Astrocyte (in vitro differentiated cells and primary cell): ENCODE data around the gene SLCO4A1. TPM values are rescaled to one million over a fixed set of nuclear protein-coding genes. Genes with fewer than 3 reads are reported as not detected.

ENCODE experiments used
- DNase-seq: peaks from one replicate; pipeline ENCODE4 v3.0.0-alpha.2; 2010; ENCODE audit warnings: low read depth
- FAIRE-seq: peaks from 2 replicates; lab custom pipeline; 2011; peaks lifted over from hg19 to GRCh38; lab: Jason Lieb, UNC
- H2AFZ ChIP-seq: 2 replicates; pipeline ENCODE4 v1.6.0; 2012; ENCODE audit warnings: low read depth, low read length, inconsistent platforms
- H3K27ac ChIP-seq: 2 replicates; pipeline ENCODE4 v1.5.1; 2011; ENCODE audit warnings: low read depth, low read length, inconsistent platforms
- H3K27me3 ChIP-seq: 2 replicates; pipeline ENCODE4 v1.6.0; 2011; ENCODE audit warnings: low read length, inconsistent platforms; ENCODE audit not compliant: insufficient read depth
- H3K36me3 ChIP-seq: 2 replicates; pipeline ENCODE4 v1.5.1; 2011; ENCODE audit warnings: low read length, inconsistent platforms; ENCODE audit not compliant: insufficient read depth
- H3K4me1 ChIP-seq: 2 replicates; pipeline ENCODE4 v1.5.1; 2011; ENCODE audit warnings: low read length, inconsistent platforms; ENCODE audit not compliant: insufficient read depth
- H3K4me2 ChIP-seq: 2 replicates; pipeline ENCODE4 v1.6.0; 2012; ENCODE audit warnings: low read length, inconsistent platforms
- H3K4me3 ChIP-seq: 2 replicates; pipeline ENCODE4 v1.5.1; 2011; ENCODE audit warnings: low read depth, mild to moderate bottlenecking, low read length, inconsistent platforms; ENCODE audit not compliant: insufficient read depth
- H3K79me2 ChIP-seq: 2 replicates; pipeline ENCODE4 v1.6.0; 2012; ENCODE audit warnings: mild to moderate bottlenecking, low read length, inconsistent platforms; ENCODE audit not compliant: insufficient read depth
- H3K9ac ChIP-seq: 2 replicates; pipeline ENCODE4 v1.6.0; 2012; ENCODE audit warnings: mild to moderate bottlenecking, low read length, inconsistent platforms
- H3K9me3 ChIP-seq: 2 replicates; pipeline ENCODE4 v1.5.1; 2012; ENCODE audit warnings: low read depth, mild to moderate bottlenecking, low read length, inconsistent platforms; ENCODE audit not compliant: insufficient read depth
- H4K20me1 ChIP-seq: 2 replicates; pipeline ENCODE4 v1.6.0; 2012; ENCODE audit warnings: low read length, inconsistent platforms; ENCODE audit not compliant: insufficient read depth
- H3K27ac Mint-ChIP-seq: one replicate; pipeline ENCODE4 v1.8.0; 2021; ENCODE audit warnings: mild to moderate bottlenecking, mixed read lengths; ENCODE audit not compliant: unreplicated experiment
- H3K27me3 Mint-ChIP-seq: one replicate; pipeline ENCODE4 v1.8.0; 2021; ENCODE audit warnings: low read depth, mixed read lengths; ENCODE audit not compliant: unreplicated experiment
- H3K36me3 Mint-ChIP-seq: one replicate; pipeline ENCODE4 v1.8.0; 2021; ENCODE audit warnings: low read depth, mixed read lengths; ENCODE audit not compliant: unreplicated experiment
- H3K4me1 Mint-ChIP-seq: one replicate; pipeline ENCODE4 v1.8.0; 2021; ENCODE audit warnings: low read depth, mixed read lengths; ENCODE audit not compliant: unreplicated experiment
- H3K4me3 Mint-ChIP-seq: one replicate; pipeline ENCODE4 v1.8.0; 2021; ENCODE audit warnings: mild to moderate bottlenecking, moderate library complexity, mixed read lengths; ENCODE audit not compliant: unreplicated experiment
- H3K9me3 Mint-ChIP-seq: one replicate; pipeline ENCODE4 v1.8.0; 2021; ENCODE audit warnings: mild to moderate bottlenecking, mixed read lengths; ENCODE audit not compliant: unreplicated experiment
- CTCF ChIP-seq: IDR thresholded peaks from 2 replicates; pipeline ENCODE4 v1.5.1; 2011; ENCODE audit warnings: low read depth, mild to moderate bottlenecking, inconsistent platforms, low read length, moderate library complexity; ENCODE audit not compliant: insufficient read depth
- EZH2 ChIP-seq: IDR thresholded peaks from 2 replicates; pipeline ENCODE4 v1.6.1; 2012; ENCODE audit warnings: mild to moderate bottlenecking, low read length, inconsistent platforms; ENCODE audit not compliant: insufficient read depth
- total RNA-seq: library from RNA; stranded (reverse); gene quantifications from 2 replicates; pipeline ENCODE4 v1.2.1, GENCODE V29; 2021

The SLCO4A1 gene
- total RNA-seq, 1 donor from 2014 or later = 0.43 TPM

- Histone ChIP-seq H3K9me3 (peaks cover 7% of the 10 kb centered on the region), H3K79me2 (no peaks in the 10 kb centered on the region), H3K4me2 (no peak overlapping the region), H4K20me1 (no peaks in the 10 kb centered on the region), H3K4me3 (no peak overlapping the region), H3K9ac (no peak overlapping the region), H3K27ac (no peak overlapping the region), H2AFZ (no peak overlapping the region), H3K4me1 (peaks cover 4% of the 10 kb centered on the region), H3K36me3 (no peaks in the 10 kb centered on the region), H3K27me3 (peaks cover 39% of the 10 kb centered on the region)
- no peak for TF ChIP-seq CTCF
- no peak for TF ChIP-seq EZH2
- Mint-ChIP-seq H3K4me1 (peaks cover 7% of the 10 kb centered on the region), H3K27ac (no peak overlapping the region), H3K4me3 (no peak overlapping the region), H3K36me3 (peaks cover 4% of the 10 kb centered on the region), H3K27me3 (peaks cover 62% of the 10 kb centered on the region), H3K9me3 (peaks cover 10% of the 10 kb centered on the region)
- no peak for FAIRE-seq
- DNase-seq = no peak
These were observed 69.4 kb downstream of the SLCO4A1 start for GRCh38 chr20:62711703-62712101.

GRCh38 chr20:62712606-62713005 is 70.3 kb downstream of the SLCO4A1 start:
- no peak overlapping the region for H3K4me3 ChIP-seq
- no peaks in the 10 kb centered on the region for H4K20me1 ChIP-seq
- peaks cover 39% of the 10 kb centered on the region for H3K27me3 ChIP-seq
- TF ChIP-seq CTCF = no peak
- no peak for TF ChIP-seq EZH2
- peaks cover 4% of the 10 kb centered on the region for H3K4me1 ChIP-seq
- no peak for FAIRE-seq
- H3K9me3 ChIP-seq = peaks cover 7% of the 10 kb centered on the region
- no peak for DNase-seq
- H3K27ac Mint-ChIP-seq = no peak overlapping the region
- H3K36me3 Mint-ChIP-seq = peaks cover 4% of the 10 kb centered on the region
- H3K79me2 ChIP-seq = no peaks in the 10 kb centered on the region
- H3K9ac ChIP-seq = no peak overlapping the region
- H3K27ac ChIP-seq = no peak overlapping the region
- H3K36me3 ChIP-seq = no peaks in the 10 kb centered on the region
- H2AFZ ChIP-seq = no peak overlapping the region
- H3K9me3 Mint-ChIP-seq = peaks cover 10% of the 10 kb centered on the region
- peaks cover 61% of the 10 kb centered on the region for H3K27me3 Mint-ChIP-seq
- H3K4me1 Mint-ChIP-seq = peaks cover 7% of the 10 kb centered on the region
- no peak overlapping the region for H3K4me3 Mint-ChIP-seq
- no peak overlapping the region for H3K4me2 ChIP-seq

- no peak overlapping the region for H3K4me2 ChIP-seq
- Mint-ChIP-seq H3K9me3 (peaks cover 16% of the 10 kb centered on the region), H3K4me3 (no peak overlapping the region), H3K27me3 (peaks cover 62% of the 10 kb centered on the region), H3K36me3 (peaks cover 4% of the 10 kb centered on the region), H3K27ac (no peak overlapping the region), H3K4me1 (peaks cover 7% of the 10 kb centered on the region)
- TF ChIP-seq CTCF = no peak
- TF ChIP-seq EZH2 = no peak
- H3K27me3 ChIP-seq = peaks cover 35% of the 10 kb centered on the region
- no peaks in the 10 kb centered on the region for H3K36me3 ChIP-seq
- H3K9ac ChIP-seq = no peak overlapping the region
- FAIRE-seq (no peak), DNase-seq (no peak)
- H2AFZ ChIP-seq = no peak overlapping the region
- no peaks in the 10 kb centered on the region for H3K4me1 ChIP-seq
- no peak overlapping the region for H3K27ac ChIP-seq
- H3K9me3 ChIP-seq = peaks cover 7% of the 10 kb centered on the region
- no peaks in the 10 kb centered on the region for H3K79me2 ChIP-seq
- no peak overlapping the region for H3K4me3 ChIP-seq
- H4K20me1 ChIP-seq = no peaks in the 10 kb centered on the region
These were observed 71.7 kb downstream of the SLCO4A1 start for GRCh38 chr20:62714006-62714405.
